ENCODE data around the gene MYEOV. TPM values are rescaled to one million over a fixed set of nuclear protein-coding genes. Genes with fewer than 3 reads are reported as not detected.

The MYEOV gene
- total RNA-seq, 1 donor from 2014 or later = 36.9 TPM

GRCh38 chr11:69326622-69327219, 32.8 kb downstream of the MYEOV start:
- Histone ChIP-seq H3K36me3 (ENCODE audit: control insufficient read depth, insufficient read depth, low read length) (no peaks in the 10 kb centered on the region), H3K27me3 (ENCODE audit: control insufficient read depth, insufficient read depth, low read length) (no peaks in the 10 kb centered on the region)

GRCh38 chr11:69327741-69328191, 33.8 kb downstream of the MYEOV start:
- no peaks in the 10 kb centered on the region for H3K36me3 ChIP-seq (ENCODE audit: control insufficient read depth, insufficient read depth, low read length)
- H3K4me3 ChIP-seq (ENCODE audit: low read depth, low read length) = no peak overlapping the region
- no peak for DNase-seq (ENCODE audit: low read depth)
- H3K27me3 ChIP-seq (ENCODE audit: control insufficient read depth, insufficient read depth, low read length) = no peaks in the 10 kb centered on the region
- TF ChIP-seq CTCF (IDR thresholded peaks at IDR 0.05; ENCODE audit: insufficient read depth, low read length, poor library complexity, severe bottlenecking) = no peak

More at GRCh38 chr11:69326622-69327219, 32.8 kb downstream of the MYEOV start:
- no peak for TF ChIP-seq CTCF (IDR thresholded peaks at IDR 0.05; ENCODE audit: insufficient read depth, low read length, poor library complexity, severe bottlenecking)
- no peak for DNase-seq (ENCODE audit: low read depth)
- H3K4me3 ChIP-seq (ENCODE audit: low read depth, low read length) = no peak overlapping the region

- no peaks in the 10 kb centered on the region for H3K36me3 ChIP-seq (ENCODE audit: control insufficient read depth, insufficient read depth, low read length)
- DNase-seq (ENCODE audit: low read depth) = no peak
- TF ChIP-seq CTCF (IDR thresholded peaks at IDR 0.05; ENCODE audit: insufficient read depth, low read length, poor library complexity, severe bottlenecking) = no peak
- H3K27me3 ChIP-seq (ENCODE audit: control insufficient read depth, insufficient read depth, low read length) = no peaks in the 10 kb centered on the region
- no peak overlapping the region for H3K4me3 ChIP-seq (ENCODE audit: low read depth, low read length)
These were observed 34.3 kb downstream of the MYEOV start for GRCh38 chr11:69328231-69328630.

GRCh38 chr11:69329581-69329980, 35.6 kb downstream of the MYEOV start:
- Histone ChIP-seq H3K4me3 (ENCODE audit: low read depth, low read length) (no peak overlapping the region), H3K36me3 (ENCODE audit: control insufficient read depth, insufficient read depth, low read length) (no peaks in the 10 kb centered on the region), H3K27me3 (ENCODE audit: control insufficient read depth, insufficient read depth, low read length) (no peaks in the 10 kb centered on the region)
- DNase-seq (ENCODE audit: low read depth) = no peak
- no peak for TF ChIP-seq CTCF (IDR thresholded peaks at IDR 0.05; ENCODE audit: insufficient read depth, low read length, poor library complexity, severe bottlenecking)

GRCh38 chr11:69330330-69330729, 36.4 kb downstream of the MYEOV start:
- DNase-seq (ENCODE audit: low read depth) = no peak
- Histone ChIP-seq H3K4me3 (ENCODE audit: low read depth, low read length) (no peak overlapping the region), H3K36me3 (ENCODE audit: control insufficient read depth, insufficient read depth, low read length) (no peaks in the 10 kb centered on the region), H3K27me3 (ENCODE audit: control insufficient read depth, insufficient read depth, low read length) (no peaks in the 10 kb centered on the region)
- no peak for TF ChIP-seq CTCF (IDR thresholded peaks at IDR 0.05; ENCODE audit: insufficient read depth, low read length, poor library complexity, severe bottlenecking)

- no peaks in the 10 kb centered on the region for H3K27me3 ChIP-seq (ENCODE audit: control insufficient read depth, insufficient read depth, low read length)
- H3K4me3 ChIP-seq (ENCODE audit: low read depth, low read length) = no peak overlapping the region
- TF ChIP-seq CTCF (IDR thresholded peaks at IDR 0.05; ENCODE audit: insufficient read depth, low read length, poor library complexity, severe bottlenecking) = no peak
These were observed 39.3 kb downstream of the MYEOV start for GRCh38 chr11:69333149-69333710.

More at GRCh38 chr11:69333149-69333710, 39.3 kb downstream of the MYEOV start:
- no peaks in the 10 kb centered on the region for H3K36me3 ChIP-seq (ENCODE audit: control insufficient read depth, insufficient read depth, low read length)
- no peak for DNase-seq (ENCODE audit: low read depth)
